Ishikawa (cell line): Measurements from ENCODE around the gene DIPK1C.

ENCODE experiments used
- EGR1 ChIP-seq: IDR thresholded peaks from 2 replicates; pipeline ENCODE4 v1.6.1; 2012
- EP300 ChIP-seq: IDR thresholded peaks from 2 replicates; pipeline ENCODE4 v1.6.1; 2012; ENCODE audit warnings: borderline replicate concordance
- FOXM1 ChIP-seq: IDR thresholded peaks from 2 replicates; pipeline ENCODE4 v1.6.1; 2012; ENCODE audit warnings: low read depth, borderline replicate concordance
- TAF1 ChIP-seq: IDR thresholded peaks from 2 replicates; pipeline ENCODE4 v1.6.1; 2012; ENCODE audit warnings: low read depth, mild to moderate bottlenecking
- TF ChIP-seq, protein P1 (sequence below): IDR thresholded peaks from 2 replicates; pipeline ENCODE4 v1.6.1; 2012
- TF ChIP-seq, protein P2 (sequence below): IDR thresholded peaks from 2 replicates; pipeline ENCODE4 v1.6.1; 2012; ENCODE audit warnings: low read depth, mild to moderate bottlenecking

- TF ChIP-seq EP300, result no peak
- no peak for TF ChIP-seq FOXM1
- TF ChIP-seq EGR1, result no peak
- no peak for TF ChIP-seq TAF1
- TF ChIP-seq, protein P1, sequence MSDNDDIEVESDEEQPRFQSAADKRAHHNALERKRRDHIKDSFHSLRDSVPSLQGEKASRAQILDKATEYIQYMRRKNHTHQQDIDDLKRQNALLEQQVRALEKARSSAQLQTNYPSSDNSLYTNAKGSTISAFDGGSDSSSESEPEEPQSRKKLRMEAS, result no peak
- TF ChIP-seq, protein P2, sequence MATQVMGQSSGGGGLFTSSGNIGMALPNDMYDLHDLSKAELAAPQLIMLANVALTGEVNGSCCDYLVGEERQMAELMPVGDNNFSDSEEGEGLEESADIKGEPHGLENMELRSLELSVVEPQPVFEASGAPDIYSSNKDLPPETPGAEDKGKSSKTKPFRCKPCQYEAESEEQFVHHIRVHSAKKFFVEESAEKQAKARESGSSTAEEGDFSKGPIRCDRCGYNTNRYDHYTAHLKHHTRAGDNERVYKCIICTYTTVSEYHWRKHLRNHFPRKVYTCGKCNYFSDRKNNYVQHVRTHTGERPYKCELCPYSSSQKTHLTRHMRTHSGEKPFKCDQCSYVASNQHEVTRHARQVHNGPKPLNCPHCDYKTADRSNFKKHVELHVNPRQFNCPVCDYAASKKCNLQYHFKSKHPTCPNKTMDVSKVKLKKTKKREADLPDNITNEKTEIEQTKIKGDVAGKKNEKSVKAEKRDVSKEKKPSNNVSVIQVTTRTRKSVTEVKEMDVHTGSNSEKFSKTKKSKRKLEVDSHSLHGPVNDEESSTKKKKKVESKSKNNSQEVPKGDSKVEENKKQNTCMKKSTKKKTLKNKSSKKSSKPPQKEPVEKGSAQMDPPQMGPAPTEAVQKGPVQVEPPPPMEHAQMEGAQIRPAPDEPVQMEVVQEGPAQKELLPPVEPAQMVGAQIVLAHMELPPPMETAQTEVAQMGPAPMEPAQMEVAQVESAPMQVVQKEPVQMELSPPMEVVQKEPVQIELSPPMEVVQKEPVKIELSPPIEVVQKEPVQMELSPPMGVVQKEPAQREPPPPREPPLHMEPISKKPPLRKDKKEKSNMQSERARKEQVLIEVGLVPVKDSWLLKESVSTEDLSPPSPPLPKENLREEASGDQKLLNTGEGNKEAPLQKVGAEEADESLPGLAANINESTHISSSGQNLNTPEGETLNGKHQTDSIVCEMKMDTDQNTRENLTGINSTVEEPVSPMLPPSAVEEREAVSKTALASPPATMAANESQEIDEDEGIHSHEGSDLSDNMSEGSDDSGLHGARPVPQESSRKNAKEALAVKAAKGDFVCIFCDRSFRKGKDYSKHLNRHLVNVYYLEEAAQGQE, result no peak
These were observed 25.6 kb upstream of the DIPK1C start for GRCh38 chr18:74482697-74483096.
